H1 (cell line): ENCODE data around the gene ERH. TPM values are rescaled to one million over a fixed set of nuclear protein-coding genes. Genes with fewer than 3 reads are reported as not detected.

Experiments
- CTCF ChIA-PET: fragments of 300-600 bp; sonication (Branson Sonifier 250); formaldehyde crosslinking; loops from one replicate; lab custom pipeline; 2021; ENCODE audit not compliant: partially characterized antibody; lab: Charles Lee
- POLR2A ChIA-PET: fragments of 300-600 bp; sonication (Branson Sonifier 250); formaldehyde crosslinking; loops from one replicate; lab custom pipeline; 2021; ENCODE audit warnings: inconsistent platforms; ENCODE audit not compliant: partially characterized antibody; lab: Charles Lee
- DNase-seq, 2 experiments: peaks; one replicate each; pipeline versions ENCODE4 v3.0.0 to v3.0.0-alpha.2; 2010 to 2022; ENCODE audit warnings: low spot score in 2 of 2, low read depth in 1 of 2, mixed read lengths in 1 of 2
- FAIRE-seq: peaks from 2 replicates; lab custom pipeline; 2011; peaks lifted over from hg19 to GRCh38; lab: Jason Lieb, UNC
- H2AFZ ChIP-seq: 2 replicates; pipeline ENCODE4 v1.8.1; 2012; ENCODE audit warnings: low read length, inconsistent platforms
- H2AK5ac ChIP-seq: 2 replicates; pipeline ENCODE4 v1.6.1; 2013; ENCODE audit warnings: low read depth, low read length
- H2BK120ac ChIP-seq: replicated peaks from 2 replicates; pipeline ENCODE3; 2013; ENCODE audit warnings: low read depth, low read length, inconsistent platforms
- H2BK12ac ChIP-seq: 2 replicates; pipeline ENCODE4 v1.6.1; 2013; ENCODE audit warnings: low read depth, low read length
- H2BK15ac ChIP-seq: 2 replicates; pipeline ENCODE4 v1.6.1; 2013; ENCODE audit warnings: low read length
- H2BK20ac ChIP-seq: 2 replicates; pipeline ENCODE4 v1.6.1; 2013; ENCODE audit warnings: low read length
- H2BK5ac ChIP-seq: 2 replicates; pipeline ENCODE4 v1.6.1; 2013; ENCODE audit warnings: low read depth, low read length
- H3K14ac ChIP-seq: 2 replicates; pipeline ENCODE4 v1.6.1; 2013; ENCODE audit warnings: inconsistent platforms; ENCODE audit not compliant: insufficient read length
- H3K18ac ChIP-seq: 2 replicates; pipeline ENCODE4 v1.6.1; 2013; ENCODE audit warnings: low read length; ENCODE audit errors: extremely low read depth
- H3K23ac ChIP-seq: 2 replicates; pipeline ENCODE4 v1.6.1; 2013; ENCODE audit warnings: inconsistent platforms; ENCODE audit not compliant: insufficient read length
- H3K23me2 ChIP-seq: 2 replicates; pipeline ENCODE4 v1.6.1; 2013; ENCODE audit warnings: low read depth, low read length
- H3K27ac ChIP-seq: 2 replicates; pipeline ENCODE4 v1.6.1; 2011; ENCODE audit warnings: low read depth, low read length, inconsistent platforms
- H3K27me3 ChIP-seq, 4 experiments: replicated peaks in 1 of 4; 1 replicate in 1 of 4; 2 replicates in 3 of 4; pipeline versions ENCODE4 v1.6.1 to v1.8.1; 2011 to 2013; ENCODE audit warnings: low read length in 3 of 4, mild to moderate bottlenecking in 3 of 4, inconsistent platforms in 2 of 4, mixed read lengths in 2 of 4, moderate library complexity in 1 of 4; ENCODE audit not compliant: control insufficient read depth in 3 of 4, insufficient read depth in 3 of 4; ENCODE audit errors: extremely low read depth in 1 of 4
- H3K36me3 ChIP-seq, 4 experiments: 2 replicates each; pipeline versions ENCODE4 v1.6.1 to v1.8.1; 2011 to 2013; ENCODE audit warnings: mild to moderate bottlenecking in 4 of 4, low read length in 3 of 4, moderate library complexity in 2 of 4, control low read depth in 1 of 4, inconsistent platforms in 1 of 4; ENCODE audit not compliant: insufficient read depth in 4 of 4, control insufficient read depth in 2 of 4
- H3K4ac ChIP-seq: replicated peaks from 2 replicates; pipeline ENCODE3; 2013; ENCODE audit warnings: low read length, low read depth, mixed read lengths, inconsistent platforms; ENCODE audit not compliant: insufficient read length
- H3K4me1 ChIP-seq, 4 experiments: replicated peaks in 1 of 4; 1 replicate in 1 of 4; 2 replicates in 3 of 4; pipeline versions ENCODE4 v1.6.1 to v1.8.1; 2011 to 2013; ENCODE audit warnings: low read length in 3 of 4, inconsistent platforms in 2 of 4, mixed read lengths in 1 of 4; ENCODE audit not compliant: insufficient read depth in 4 of 4, control insufficient read depth in 3 of 4
- H3K4me2 ChIP-seq, 2 experiments: 2 replicates each; pipeline versions ENCODE4 v1.6.1 to v1.8.1; 2011 to 2013; ENCODE audit warnings: low read depth in 2 of 2, low read length in 2 of 2, control low read depth in 1 of 2, inconsistent platforms in 1 of 2, mild to moderate bottlenecking in 1 of 2; ENCODE audit not compliant: insufficient read depth in 1 of 2
- H3K4me3 ChIP-seq, 4 experiments: fragments of 200-600, 300-600 bp in 1 of 4; sonication (generic), shearing (Covaris generic), sonication (Bioruptor Twin) in 1 of 4; 2 replicates each; pipeline versions ENCODE4 v1.5.1 to v1.8.1; 2011 to 2016; ENCODE audit warnings: low read length in 4 of 4, low read depth in 3 of 4, control low read depth in 2 of 4, inconsistent platforms in 2 of 4, mild to moderate bottlenecking in 2 of 4, mixed read lengths in 1 of 4, moderate library complexity in 1 of 4; ENCODE audit not compliant: insufficient read depth in 2 of 4; ENCODE audit errors: extremely low read depth in 1 of 4
- H3K56ac ChIP-seq: replicated peaks from 2 replicates; pipeline ENCODE3; 2013; ENCODE audit warnings: low read depth, mild to moderate bottlenecking, mixed read lengths, low read length, inconsistent platforms; ENCODE audit not compliant: insufficient read length
- H3K79me1 ChIP-seq: 2 replicates; pipeline ENCODE4 v1.6.1; 2013; ENCODE audit warnings: low read depth, low read length, control low read depth
- H3K79me2 ChIP-seq, 2 experiments: 2 replicates each; pipeline versions ENCODE4 v1.6.1 to v1.8.1; 2012 to 2013; ENCODE audit warnings: low read length in 2 of 2, mild to moderate bottlenecking in 2 of 2, inconsistent platforms in 1 of 2; ENCODE audit not compliant: insufficient read depth in 2 of 2, control insufficient read depth in 1 of 2
- H3K9ac ChIP-seq, 4 experiments: replicated peaks in 1 of 4; 1 replicate in 1 of 4; 2 replicates in 3 of 4; pipeline versions ENCODE4 v1.6.1 to v1.8.1; 2011 to 2013; ENCODE audit warnings: low read depth in 3 of 4, low read length in 3 of 4, control low read depth in 2 of 4, mild to moderate bottlenecking in 2 of 4, moderate library complexity in 2 of 4, inconsistent platforms in 1 of 4; ENCODE audit errors: extremely low read depth in 1 of 4
- H3K9me3 ChIP-seq, 2 experiments: 2 replicates each; pipeline versions ENCODE4 v1.6.1 to v1.8.1; 2012 to 2013; ENCODE audit warnings: mild to moderate bottlenecking in 2 of 2, moderate library complexity in 2 of 2, control low read depth in 1 of 2, inconsistent platforms in 1 of 2, low read depth in 1 of 2, low read length in 1 of 2, mixed read lengths in 1 of 2; ENCODE audit not compliant: insufficient read depth in 2 of 2
- H4K20me1 ChIP-seq, 2 experiments: replicated peaks in 1 of 2; 2 replicates each; pipeline versions ENCODE3 to v1.8.1; 2011 to 2013; ENCODE audit warnings: inconsistent platforms in 2 of 2, low read length in 2 of 2, mild to moderate bottlenecking in 1 of 2; ENCODE audit not compliant: insufficient read depth in 2 of 2, control insufficient read depth in 1 of 2
- H4K5ac ChIP-seq: 2 replicates; pipeline ENCODE4 v1.6.1; 2013; ENCODE audit warnings: low read length, low read depth, mixed read lengths, inconsistent platforms; ENCODE audit not compliant: insufficient read length
- H4K8ac ChIP-seq: 2 replicates; pipeline ENCODE4 v1.8.0; 2013; ENCODE audit warnings: mild to moderate bottlenecking, moderate library complexity, low read length, inconsistent platforms; ENCODE audit not compliant: insufficient read depth; ENCODE audit errors: extremely low read depth
- H4K91ac ChIP-seq: replicated peaks from 2 replicates; pipeline ENCODE3; 2013; ENCODE audit warnings: low read length, mixed read lengths, inconsistent platforms; ENCODE audit not compliant: insufficient read length
- BCL11A ChIP-seq, 2 experiments: IDR thresholded peaks; one replicate each; pipeline ENCODE4 v1.6.1; 2011; ENCODE audit warnings: low read depth in 2 of 2, low read length in 2 of 2, mild to moderate bottlenecking in 2 of 2
- POLR2AphosphoS5 ChIP-seq: IDR thresholded peaks from 2 replicates; pipeline ENCODE4 v1.6.1; 2011; ENCODE audit warnings: low read depth, low read length
- WGBS, 2 experiments: shearing (Covaris generic) in 1 of 2; methylation state at CpG; one replicate each; pipeline versions ENCODE4 v1.1.6 to v1.1.7; 2013 to 2015; ENCODE audit warnings: low lambda C conversion rate in 2 of 2, mixed read lengths in 2 of 2, inconsistent platforms in 1 of 2, low coverage in 1 of 2, missing lambda C conversion rate in 1 of 2; ENCODE audit not compliant: insufficient replicate concordance in 2 of 2, insufficient coverage in 1 of 2, insufficient read length in 1 of 2; ENCODE audit errors: extremely low coverage in 1 of 2, missing lambda C conversion rate in 1 of 2; 5-methylcytosine and 5-hydroxymethylcytosine counted together
- polyA plus RNA-seq, 7 experiments: library from polyadenylated mRNA; depleted of rRNA in 3 of 7; stranded (reverse) in 5 of 7; unstranded in 2 of 7; fragments of >200 nt in 5 of 7; fragments of 200-250 nt in 2 of 7; gene quantifications; 1 replicate in 5 of 7; 2 replicates in 1 of 7; 4 replicates in 1 of 7; pipeline versions ENCODE4 v1.2.1 to v1.2.3, GENCODE V29; 2011 to 2013; ENCODE audit warnings: missing spikeins in 2 of 7, mixed read lengths in 2 of 7
- total RNA-seq: library from RNA; stranded (reverse); fragmentation: NEBNext Ultra II Directional; extraction: Animal tissue kit (Norgen Biotek cat#: 25700); gene quantifications from 2 replicates; pipeline ENCODE4 v1.2.1, GENCODE V29; 2021

ERH gene
- total and polyA plus RNA-seq, 2 of the 8 experiments (the other 6 are each of a cell fraction or from before 2014, with no cell fraction given), result 329 to 454 TPM

DNA sequence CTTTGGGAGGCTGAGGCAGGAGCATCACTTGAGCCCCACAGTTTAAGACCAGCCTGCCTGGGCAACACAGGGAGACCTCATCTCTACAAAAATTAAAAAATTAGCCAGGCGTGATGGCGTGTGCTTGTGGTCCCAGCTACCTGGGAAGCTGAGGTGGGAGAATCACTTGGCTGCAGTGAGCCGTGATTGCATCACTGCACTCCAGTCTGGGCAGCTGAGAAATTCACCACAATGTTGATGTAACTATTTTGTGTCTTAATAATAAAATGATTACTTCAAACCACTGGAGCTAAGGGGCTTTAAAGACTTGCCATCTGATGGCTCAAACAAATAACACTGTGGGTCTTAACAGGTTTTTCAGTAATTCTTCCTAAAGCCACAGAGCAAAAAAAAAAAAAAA lies 10.8 kb downstream of the ERH start:
- Histone ChIP-seq H3K14ac (no peak overlapping the region), H4K20me1 (peaks cover 18 to 25% of the 10 kb centered on the region in 2 experiments)
- no peak for FAIRE-seq

More for the DNA sequence above, 10.8 kb downstream of the ERH start:
- Histone ChIP-seq H3K27ac (no peak overlapping the region), H3K23me2 (no peaks in the 10 kb centered on the region), H3K4me1 (0 out of 7 replicates have a peak, but pooled peaks cover 0 to under 1% (median 0%) of the 10 kb centered on the region in 4 experiments), H2BK20ac (no peak overlapping the region), H3K18ac (no peak overlapping the region), H3K79me2 (peaks cover 26 to 95% of the 10 kb centered on the region in 2 experiments), H4K91ac (no peak overlapping the region), H3K9ac (no peak overlapping the region), H2BK120ac (no peak overlapping the region), H2AFZ (no peak overlapping the region), H3K36me3 (peaks cover 12 to 82% (median 39%) of the 10 kb centered on the region in 4 experiments), H4K8ac (no peak overlapping the region), H3K23ac (no peak overlapping the region), H2BK5ac (no peak overlapping the region), H2AK5ac (no peak overlapping the region), H3K9me3 (no peaks in the 10 kb centered on the region), H3K79me1 (peaks cover 11% of the 10 kb centered on the region), H3K4me2 (no peak overlapping the region), H2BK12ac (no peak overlapping the region), H3K56ac (no peak overlapping the region), H3K27me3 (no peaks in the 10 kb centered on the region), H3K4me3 (no peak overlapping the region), H3K4ac (no peak overlapping the region), H4K5ac (no peak overlapping the region), H2BK15ac (no peak overlapping the region)
- no peak for DNase-seq
- ChIA-PET POLR2A (interaction anchor here (0.7 to 11.9 kb wide), 7 partner anchors 9 to 70 kb away, joined by 3 to 131 read pairs (median 5); partner anchors contain the start of genes ERH and SLC39A9), CTCF (interaction anchor here (1.2 to 1.5 kb wide), 2 partner anchors 87 to 145 kb away, joined by 3 to 4 read pairs; no protein-coding TSS in a partner anchor)
- TF ChIP-seq POLR2AphosphoS5 (no peak), BCL11A (IDR thresholded peaks at IDR 0.05; ENCODE audit: low read depth in 2 of 2, low read length in 2 of 2) (no peak)
- 91% methylated on average over 3 of the region's 3 CpGs; no CpG with 5 or more reads in 1 of the 2 experiments for WGBS, 2 experiments
